Activated T-cell treated with anti-CD3 and anti-CD28 coated beads, Interleukin-2, amount 50 U/mL, for 1 hour (primary cell): ENCODE data around the gene C20orf204.
"Not testable (repeated sequence)": the region's sequence is repeated elsewhere in the genome, so short reads cannot be mapped to it uniquely, and the experiment has no call there.

Experiments
- DNase-seq: peaks from one replicate; pipeline ENCODE4 v3.0.0-alpha.2; 2020

The C20orf204 gene

DNA sequence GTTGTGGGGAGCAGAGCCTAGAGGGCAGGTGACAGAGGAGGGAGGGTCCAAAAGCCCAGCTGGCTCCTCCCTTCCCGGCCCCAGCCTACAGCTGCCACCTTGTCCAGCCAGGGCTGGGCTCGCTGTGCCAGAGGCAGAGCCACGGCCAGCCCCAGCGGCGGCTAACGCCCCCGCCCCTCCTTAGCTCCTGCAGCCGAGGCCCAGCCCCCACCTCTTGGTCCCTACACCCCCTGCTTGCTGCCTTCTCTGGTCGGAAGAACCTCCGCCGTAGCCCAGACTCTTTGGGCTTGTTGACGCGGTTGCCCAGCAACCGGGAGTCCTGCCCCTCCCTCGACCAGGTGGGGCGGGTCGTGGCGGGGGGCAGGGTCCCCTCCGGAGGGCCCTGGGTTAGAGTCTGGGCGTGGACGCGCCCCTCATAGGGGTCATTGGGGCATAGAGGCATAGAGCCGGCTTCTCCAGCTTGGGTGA, 48.7 kb downstream of the C20orf204 start:
- DNase-seq, result no peak

- DNase-seq, result no peak
Observed at GRCh38 chr20:64086801-64087200, 50.8 kb downstream of the C20orf204 start.

DNA sequence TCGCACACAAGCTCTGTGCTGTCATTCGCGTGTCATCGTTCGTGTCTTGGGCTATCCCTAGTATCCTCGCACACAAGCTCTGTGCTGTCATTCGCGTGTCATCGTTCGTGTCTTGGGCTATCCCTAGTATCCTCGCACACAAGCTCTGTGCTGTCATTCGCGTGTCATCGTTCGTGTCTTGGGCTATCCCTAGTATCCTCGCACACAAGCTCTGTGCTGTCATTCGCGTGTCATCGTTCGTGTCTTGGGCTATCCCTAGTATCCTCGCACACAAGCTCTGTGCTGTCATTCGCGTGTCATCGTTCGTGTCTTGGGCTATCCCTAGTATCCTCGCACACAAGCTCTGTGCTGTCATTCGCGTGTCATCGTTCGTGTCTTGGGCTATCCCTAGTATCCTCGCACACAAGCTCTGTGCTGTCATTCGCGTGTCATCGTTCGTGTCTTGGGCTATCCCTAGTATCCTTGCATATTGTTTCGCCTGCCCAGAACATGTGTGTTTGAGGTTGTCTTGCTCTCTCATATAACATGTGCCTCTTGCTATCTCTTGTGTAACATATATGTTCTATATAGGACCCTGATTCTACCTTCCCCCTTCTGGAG, 51.3 kb downstream of the C20orf204 start:
- DNase-seq, result not testable (repeated sequence)

DNA sequence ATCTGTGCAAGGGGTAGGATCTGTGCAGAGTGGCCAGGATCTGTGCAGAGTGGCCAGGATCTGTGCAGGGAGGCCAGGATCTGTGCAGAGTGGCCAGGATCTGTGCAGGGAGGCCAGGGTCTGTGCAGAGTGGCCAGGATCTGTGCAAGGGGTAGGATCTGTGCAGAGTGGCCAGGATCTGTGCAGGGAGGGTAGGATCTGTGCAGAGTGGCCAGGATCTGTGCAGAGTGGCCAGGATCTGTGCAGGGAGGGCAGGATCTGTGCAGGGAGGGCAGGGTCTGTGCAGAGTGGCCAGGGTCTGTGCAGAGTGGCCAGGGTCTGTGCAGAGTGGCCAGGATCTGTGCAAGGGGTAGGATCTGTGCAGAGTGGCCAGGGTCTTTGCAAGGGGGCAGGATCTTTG, 52.6 kb downstream of the C20orf204 start:
- not testable (repeated sequence) for DNase-seq
